GM18498 (cell line): ENCODE data around the gene IFT27.

Experiments
- ATAC-seq: cut with Tn5 transposase; IDR thresholded peaks from one replicate; pipeline ENCODE4 v1.9.1; 2021; ENCODE audit warnings: mild to moderate bottlenecking, moderate library complexity; ENCODE audit not compliant: unreplicated experiment

The IFT27 gene

DNA sequence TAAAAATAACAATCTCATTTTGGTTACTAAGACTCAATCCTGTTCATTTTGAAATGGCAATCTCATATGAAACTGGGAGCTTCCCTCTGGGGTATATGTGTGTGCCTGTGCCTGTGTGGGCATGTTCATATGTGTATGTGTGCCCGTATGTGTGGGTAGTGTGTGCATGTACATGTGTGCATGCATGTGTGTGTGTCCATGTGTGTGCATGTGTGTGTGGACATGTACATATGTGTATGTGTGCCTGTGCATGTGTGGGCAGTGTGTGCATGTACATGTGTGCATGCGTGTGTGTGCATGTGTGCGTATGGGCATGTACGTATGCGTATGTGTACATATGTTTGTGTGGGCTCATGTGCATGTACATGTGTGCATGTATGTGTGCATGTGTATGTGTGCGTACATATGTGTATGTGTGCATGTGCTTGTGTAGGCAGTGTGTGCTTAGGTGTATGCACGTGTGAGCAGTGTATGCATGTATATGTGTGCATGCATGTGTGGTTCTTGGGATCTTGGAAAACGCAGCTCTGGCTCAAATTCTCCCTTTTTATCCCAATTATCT lies 47.9 kb downstream of the IFT27 start:
- ATAC-seq = no peak

DNA sequence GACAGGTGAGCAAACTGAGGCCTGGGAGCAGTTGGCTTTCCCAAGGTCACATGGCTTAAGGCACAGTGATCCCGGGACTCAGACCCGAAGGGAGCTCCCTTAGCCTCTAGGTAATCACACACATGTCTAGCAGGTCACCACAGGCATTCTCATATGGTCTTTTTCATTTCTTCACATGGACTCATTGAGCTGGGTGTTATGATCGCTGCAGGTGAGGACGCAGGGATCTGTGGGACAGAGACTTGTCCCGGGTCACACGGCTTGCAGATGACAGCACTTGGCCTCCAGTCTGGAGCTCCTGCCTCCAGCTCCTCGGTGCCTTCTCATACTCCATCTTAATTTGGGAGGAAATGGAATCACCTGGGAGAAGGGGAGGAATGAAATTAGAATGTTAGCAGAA lies 48.8 kb downstream of the IFT27 start:
- no peak for ATAC-seq

DNA sequence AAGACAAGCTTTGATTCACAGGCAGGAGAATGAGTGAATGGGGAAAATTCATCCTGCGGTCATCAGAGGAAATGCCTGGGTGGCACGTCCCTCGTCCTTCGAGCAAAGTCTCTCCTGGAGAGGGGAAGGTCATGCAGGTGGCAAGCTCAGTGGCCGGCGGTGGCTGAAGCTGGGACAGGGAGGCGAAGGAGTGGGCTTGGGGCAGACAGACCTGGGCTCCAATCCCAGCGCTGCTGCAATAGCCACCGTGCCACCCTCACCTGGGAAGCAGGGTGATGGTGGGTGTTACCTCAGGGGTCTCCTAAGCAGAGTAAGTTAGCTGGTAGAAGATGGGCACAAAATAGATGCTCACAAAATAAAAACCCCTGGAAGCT lies 49.9 kb downstream of the IFT27 start:
- no peak for ATAC-seq

DNA sequence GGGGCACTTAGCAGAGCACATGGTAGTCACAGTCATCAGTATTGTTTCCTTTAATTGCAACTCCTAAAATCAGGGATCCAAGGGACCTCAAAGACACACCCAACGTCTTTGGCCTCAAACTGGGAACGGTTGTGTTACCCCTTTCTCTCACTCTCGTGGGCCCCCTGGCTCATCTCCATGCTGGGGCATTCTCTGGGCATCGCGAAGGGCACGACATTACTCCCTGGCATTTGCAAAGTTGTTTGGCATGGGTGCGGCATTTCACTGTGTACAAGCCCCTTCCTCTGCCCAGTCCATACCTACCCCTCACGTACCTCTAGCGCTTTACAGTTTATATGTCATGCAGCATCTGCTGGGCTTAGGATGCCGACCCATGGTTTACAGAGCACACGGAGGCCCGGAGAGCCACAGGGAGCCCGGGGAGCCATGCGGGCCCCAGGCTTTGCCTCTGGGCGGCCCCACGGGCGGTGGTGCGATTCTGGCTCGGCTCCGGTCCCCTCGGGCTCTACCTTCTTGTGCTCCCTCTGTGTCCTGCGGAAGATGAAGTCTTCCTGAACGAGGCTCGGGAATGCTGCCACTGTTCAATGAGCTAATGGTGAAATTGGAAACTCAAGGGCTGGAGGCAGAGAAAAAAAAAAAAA lies 50.4 kb downstream of the IFT27 start:
- no peak for ATAC-seq

DNA sequence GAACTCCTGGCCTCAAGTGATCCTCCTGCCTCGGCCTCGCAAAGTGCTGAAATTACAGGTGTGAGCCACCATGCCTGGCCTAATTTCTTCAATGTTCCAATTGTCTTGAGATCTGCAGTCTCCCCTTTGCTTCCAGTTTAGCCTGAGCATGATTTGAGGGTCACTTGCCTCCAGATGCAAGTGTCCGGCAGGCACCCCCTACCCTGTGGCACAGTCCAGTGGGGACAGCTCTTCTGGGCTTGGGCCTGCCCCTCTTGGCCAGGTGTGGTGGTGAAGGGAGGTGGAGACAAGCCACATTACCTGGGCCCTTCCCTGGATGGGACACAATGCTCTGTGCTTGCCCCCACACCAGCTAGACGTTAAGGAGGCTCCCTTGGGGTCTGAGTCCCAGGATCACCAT lies 51.1 kb downstream of the IFT27 start:
- ATAC-seq = no peak

DNA sequence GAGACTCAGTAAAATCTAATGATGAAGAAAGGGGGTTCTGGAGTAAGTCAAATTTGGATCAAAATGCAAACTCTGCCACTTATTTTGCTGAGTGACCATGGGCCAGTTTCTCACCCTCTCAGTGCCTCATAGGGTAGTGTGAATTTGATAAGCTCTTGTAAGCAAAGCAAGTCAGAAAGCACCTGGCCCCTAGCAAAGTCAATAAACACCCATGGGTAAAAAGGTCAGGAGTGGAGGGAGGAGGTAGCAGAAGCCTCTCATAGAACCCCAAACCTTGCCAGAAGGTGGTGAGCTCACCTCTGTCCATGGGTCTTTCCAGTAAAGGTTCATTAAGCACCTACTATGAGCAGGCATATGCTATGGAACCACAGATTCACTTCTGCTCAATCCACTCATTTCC lies 53.9 kb downstream of the IFT27 start:
- no peak for ATAC-seq

DNA sequence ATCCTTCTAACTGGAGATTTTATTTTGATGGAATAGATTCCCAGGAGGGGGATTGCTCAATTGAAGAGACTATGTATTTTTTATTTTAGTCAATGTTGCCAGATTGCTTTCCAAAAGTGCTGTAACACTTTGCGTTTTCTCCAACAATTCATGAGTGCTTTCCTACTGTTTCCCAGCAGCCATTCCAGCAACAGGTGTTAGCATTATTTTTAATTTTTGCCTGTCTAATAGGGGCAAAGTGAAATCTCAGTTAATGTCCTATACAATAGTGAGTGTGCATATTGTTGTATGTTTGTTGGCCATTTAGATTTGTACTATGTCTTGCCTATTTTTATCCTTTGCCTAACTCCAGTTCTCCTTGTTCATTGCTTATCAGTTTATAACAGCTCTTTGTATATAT lies 60.3 kb downstream of the IFT27 start:
- no peak for ATAC-seq

DNA sequence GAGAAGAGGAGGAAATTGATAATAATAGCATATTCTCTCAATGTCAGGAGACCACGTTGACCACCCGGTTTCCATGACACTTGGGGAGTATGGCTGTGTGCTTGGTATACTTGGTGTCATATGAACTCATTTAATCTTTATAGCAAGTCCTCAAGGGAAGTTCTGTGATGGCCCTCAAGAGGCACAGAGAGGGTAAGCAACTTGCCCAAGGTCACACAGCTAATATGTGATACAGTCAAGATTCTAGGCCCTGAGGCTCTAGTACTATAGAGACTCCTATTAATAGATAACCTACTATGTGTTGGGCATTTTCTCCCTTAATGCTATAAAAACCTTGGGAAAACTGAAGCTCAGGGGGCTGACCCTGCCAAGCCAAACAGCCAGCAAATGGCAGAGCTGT lies 61.8 kb downstream of the IFT27 start:
- no peak for ATAC-seq

DNA sequence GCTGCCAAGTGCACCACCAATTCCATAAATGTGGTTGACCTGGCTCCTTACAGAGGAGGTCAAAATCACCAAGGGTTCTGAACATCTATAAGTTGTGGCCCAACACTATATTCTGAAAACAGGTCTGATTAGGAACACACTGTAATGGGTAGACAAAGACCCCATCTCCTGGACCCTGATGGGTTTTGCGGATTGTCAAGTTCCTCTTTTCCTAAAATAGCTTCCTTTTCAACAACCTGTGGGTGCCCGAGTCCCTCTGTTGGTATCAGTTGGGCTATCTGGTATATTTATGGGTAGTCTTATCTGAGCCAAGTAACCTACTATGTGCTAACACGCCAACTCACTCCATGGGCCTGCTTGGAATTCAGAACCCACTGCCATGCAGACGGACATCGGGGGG lies 62.5 kb downstream of the IFT27 start:
- no peak for ATAC-seq
